Activated naive CD8-positive, alpha-beta T cell treated with anti-CD3 and anti-CD28 coated beads for 36 hours (primary cell): ENCODE results near the gene VSIG10L2. TPM values are rescaled to one million over a fixed set of nuclear protein-coding genes. Genes with fewer than 3 reads are reported as not detected.
"Not testable (repeated sequence)": the region's sequence is repeated elsewhere in the genome, so short reads cannot be mapped to it uniquely, and the experiment has no call there.

ENCODE experiments used
- DNase-seq: peaks from one replicate; pipeline ENCODE4 v3.0.0; 2021
- H3K27ac Mint-ChIP-seq: one replicate; pipeline ENCODE4 v1.8.0; 2022; ENCODE audit warnings: mild to moderate bottlenecking, moderate library complexity, mixed read lengths
- H3K27me3 Mint-ChIP-seq: one replicate; pipeline ENCODE4 v1.8.0; 2022; ENCODE audit warnings: mild to moderate bottlenecking, mixed read lengths
- H3K36me3 Mint-ChIP-seq: one replicate; pipeline ENCODE4 v1.8.0; 2021; ENCODE audit warnings: mild to moderate bottlenecking, mixed read lengths
- H3K4me1 Mint-ChIP-seq: one replicate; pipeline ENCODE4 v1.8.0; 2021; ENCODE audit warnings: mixed read lengths
- H3K4me3 Mint-ChIP-seq: one replicate; pipeline ENCODE4 v1.8.0; 2022; ENCODE audit warnings: mild to moderate bottlenecking, moderate library complexity, mixed read lengths
- H3K9me3 Mint-ChIP-seq: one replicate; pipeline ENCODE4 v1.8.0; 2022; ENCODE audit warnings: mixed read lengths
- total RNA-seq, 2 experiments: library from RNA; stranded (reverse); gene quantifications; one replicate each; pipeline ENCODE4 v1.2.3, GENCODE V29; 2021

The VSIG10L2 gene
- not detected for total RNA-seq

DNA sequence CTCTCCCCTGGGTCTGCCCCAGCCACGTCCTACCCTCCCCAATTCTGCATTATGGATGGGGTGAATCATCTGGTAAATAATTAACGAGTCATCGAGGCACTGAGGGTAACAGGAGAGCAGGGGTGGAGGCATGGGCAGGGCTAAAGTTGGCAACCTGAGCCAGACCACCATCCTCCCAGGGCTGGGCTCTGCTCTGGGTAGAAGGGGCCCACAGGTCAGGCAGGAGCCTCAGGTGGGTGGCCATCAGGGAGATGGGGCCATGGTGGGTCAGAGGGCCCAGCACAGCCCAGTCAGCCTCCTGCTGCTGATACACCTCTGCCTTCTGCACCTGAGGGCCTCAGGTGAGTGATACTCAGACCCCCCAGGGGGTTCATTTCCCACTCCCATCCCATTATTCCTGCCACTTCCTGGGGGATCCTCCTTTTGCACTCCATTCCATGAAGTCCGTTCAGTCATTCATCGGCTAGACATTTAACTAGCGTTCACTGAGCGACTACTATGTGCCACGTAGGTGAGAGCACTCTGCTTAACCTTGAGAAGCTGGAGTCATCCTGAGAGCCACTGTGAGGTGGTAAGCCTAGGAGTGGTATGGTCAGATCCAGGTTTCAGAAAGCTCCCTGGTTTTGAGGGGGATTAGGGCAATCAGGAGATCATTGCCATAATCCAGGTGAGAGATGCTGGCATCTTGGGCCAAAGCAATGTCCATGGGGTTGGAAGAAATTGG is at the start of gene VSIG10L2:
Gene VSIG10L2, plus strand, starts transcription at position 248 of the 724 bp plus-strand sequence. Its CDS starts 12 bp downstream, at position 260.
- no peaks in the 10 kb centered on the region for H3K36me3 Mint-ChIP-seq
- no peak within 1 kb of the TSS for H3K27ac Mint-ChIP-seq
- H3K4me1 Mint-ChIP-seq = peaks cover 4% of the 10 kb centered on the region
- H3K9me3 Mint-ChIP-seq = no peaks in the 10 kb centered on the region
- DNase-seq = no peak
- H3K27me3 Mint-ChIP-seq = no peaks in the 10 kb centered on the region
- no peak within 1 kb of the TSS for H3K4me3 Mint-ChIP-seq

GRCh38 chr11:125901872-125902271 is 44.0 kb upstream of the VSIG10L2 start:
- no peaks in the 10 kb centered on the region for H3K9me3 Mint-ChIP-seq
- peaks cover 16% of the 10 kb centered on the region for H3K36me3 Mint-ChIP-seq
- peaks cover 24% of the 10 kb centered on the region for H3K4me1 Mint-ChIP-seq
- H3K27me3 Mint-ChIP-seq = peaks cover 28% of the 10 kb centered on the region
- H3K27ac Mint-ChIP-seq = peak overlapping the region; percentile 14
- peak overlapping the region; percentile 96 for H3K4me3 Mint-ChIP-seq
- no peak for DNase-seq

DNA sequence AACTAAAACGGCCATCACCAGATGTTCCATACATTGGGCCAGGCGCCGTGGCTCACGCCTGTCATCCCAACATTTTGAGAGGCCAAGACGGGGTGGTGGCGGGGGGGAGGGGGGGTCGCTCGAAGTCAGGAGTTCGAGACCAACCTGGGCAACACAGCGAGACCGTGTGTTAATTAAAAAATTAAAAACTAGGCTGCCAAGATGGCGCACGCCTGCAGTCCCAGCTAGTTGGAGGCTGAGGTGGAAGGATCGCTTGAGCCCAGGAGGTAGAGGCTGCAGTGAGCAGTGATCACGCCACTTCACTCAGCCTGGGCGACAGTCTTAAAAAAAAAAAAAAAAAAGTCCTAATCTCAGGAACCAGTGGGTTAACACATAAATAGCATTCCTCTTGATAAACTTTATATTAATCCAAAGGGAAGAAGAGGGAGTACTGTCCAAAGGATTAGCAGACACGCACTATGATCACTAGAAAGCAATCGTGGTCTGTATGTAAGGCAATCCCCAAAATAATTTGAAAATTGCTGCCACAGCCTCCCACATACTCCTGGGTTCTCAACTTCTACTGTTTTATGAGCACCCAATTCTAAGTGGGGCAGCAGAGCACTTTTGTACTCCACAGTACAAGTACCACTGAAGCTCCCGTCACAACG is 43.4 kb upstream of the VSIG10L2 start:
- Mint-ChIP-seq H3K36me3 (peaks cover 16% of the 10 kb centered on the region), H3K4me3 (peak overlapping the region; percentile 96), H3K4me1 (peaks cover 21% of the 10 kb centered on the region), H3K27me3 (peaks cover 28% of the 10 kb centered on the region), H3K9me3 (no peaks in the 10 kb centered on the region), H3K27ac (peak overlapping the region; percentile 95)
- no peak for DNase-seq

- Mint-ChIP-seq H3K4me1 (peaks cover 21% of the 10 kb centered on the region), H3K4me3 (peak within 1 kb of the TSS; percentile 96)
Measured at GRCh38 chr11:125902927-125903710, 42.7 kb upstream of the VSIG10L2 start, which contains the start of gene PUS3. TSS of gene PUS3 (minus strand) at chr11:125903206. CDS start at chr11:125896284, 6,922 bp downstream.

GRCh38 chr11:125903711-125904659 is 41.9 kb upstream of the VSIG10L2 start, which contains the start of gene DDX25:
TSS of gene DDX25 (plus strand) at chr11:125904508. CDS start at chr11:125904518, 10 bp downstream.
- Mint-ChIP-seq H3K4me1 (peaks cover 21% of the 10 kb centered on the region), H3K27ac (peak within 1 kb of the TSS; percentile 23), H3K27me3 (peaks cover 28% of the 10 kb centered on the region), H3K9me3 (no peaks in the 10 kb centered on the region), H3K36me3 (peaks cover 16% of the 10 kb centered on the region), H3K4me3 (peak within 1 kb of the TSS; percentile 96)
- peak; percentile 50 for DNase-seq

More at GRCh38 chr11:125902927-125903710, 42.7 kb upstream of the VSIG10L2 start, which contains the start of gene PUS3:
- peaks cover 28% of the 10 kb centered on the region for H3K27me3 Mint-ChIP-seq
- peak; percentile 90 for DNase-seq
- peaks cover 16% of the 10 kb centered on the region for H3K36me3 Mint-ChIP-seq
- no peaks in the 10 kb centered on the region for H3K9me3 Mint-ChIP-seq
- H3K27ac Mint-ChIP-seq = peak within 1 kb of the TSS; percentile 95

DNA sequence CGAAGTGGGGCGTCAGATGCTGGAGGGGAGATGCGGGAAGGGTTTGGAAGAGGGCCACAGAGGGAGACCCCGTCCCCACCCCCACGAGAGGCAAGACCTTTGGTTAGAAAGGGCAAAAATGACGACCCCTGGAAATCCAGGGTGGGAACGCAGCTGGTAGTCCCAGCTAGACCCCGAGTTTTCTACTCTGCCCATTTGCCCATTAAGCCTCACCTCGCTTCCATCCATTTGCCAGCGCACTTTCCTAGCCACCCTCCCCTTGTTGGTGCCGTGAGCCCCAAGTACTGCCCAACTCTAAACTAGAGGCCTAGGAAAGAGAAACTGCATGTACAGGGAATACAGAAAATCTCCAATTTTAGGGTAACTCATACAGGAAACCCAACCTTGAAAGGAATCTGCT is 41.2 kb upstream of the VSIG10L2 start:
- H3K4me1 Mint-ChIP-seq = peaks cover 18% of the 10 kb centered on the region
- peaks cover 11% of the 10 kb centered on the region for H3K36me3 Mint-ChIP-seq
- peaks cover 28% of the 10 kb centered on the region for H3K27me3 Mint-ChIP-seq
- H3K4me3 Mint-ChIP-seq = peak overlapping the region; percentile 50
- H3K9me3 Mint-ChIP-seq = no peaks in the 10 kb centered on the region
- no peak overlapping the region for H3K27ac Mint-ChIP-seq
- DNase-seq = no peak

DNA sequence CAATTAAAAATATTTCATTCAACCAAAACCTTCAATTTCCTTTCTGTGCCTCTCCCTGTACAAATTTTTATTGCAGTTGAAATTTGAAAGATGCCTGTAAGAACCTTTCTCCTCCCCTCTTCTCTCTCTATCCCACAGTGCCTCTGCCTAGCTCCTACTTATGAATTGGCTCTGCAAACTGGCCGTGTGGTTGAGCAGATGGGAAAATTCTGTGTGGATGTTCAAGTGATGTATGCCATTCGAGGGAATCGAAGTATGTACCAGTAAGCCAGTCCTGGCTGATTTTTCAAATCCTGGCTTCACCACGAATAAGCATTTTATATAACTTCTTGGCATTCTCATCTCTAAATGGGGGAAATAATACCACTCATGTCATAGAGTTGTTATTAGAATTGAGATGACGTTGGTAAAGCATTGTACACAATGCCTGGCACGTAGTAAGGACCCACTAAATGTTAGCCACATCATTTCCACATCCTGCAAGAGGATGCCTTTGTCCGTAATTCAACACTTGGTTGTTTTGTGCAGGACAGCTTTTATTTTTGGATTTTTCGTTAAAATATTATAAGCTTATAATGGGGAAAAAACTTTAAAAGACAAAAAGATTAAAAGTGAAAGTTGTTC is 35.5 kb upstream of the VSIG10L2 start:
- DNase-seq = no peak
- H3K4me1 Mint-ChIP-seq = no peaks in the 10 kb centered on the region
- no peaks in the 10 kb centered on the region for H3K36me3 Mint-ChIP-seq
- H3K9me3 Mint-ChIP-seq = no peaks in the 10 kb centered on the region
- H3K27ac Mint-ChIP-seq = no peak overlapping the region
- peaks cover 20% of the 10 kb centered on the region for H3K27me3 Mint-ChIP-seq
- no peak overlapping the region for H3K4me3 Mint-ChIP-seq

DNA sequence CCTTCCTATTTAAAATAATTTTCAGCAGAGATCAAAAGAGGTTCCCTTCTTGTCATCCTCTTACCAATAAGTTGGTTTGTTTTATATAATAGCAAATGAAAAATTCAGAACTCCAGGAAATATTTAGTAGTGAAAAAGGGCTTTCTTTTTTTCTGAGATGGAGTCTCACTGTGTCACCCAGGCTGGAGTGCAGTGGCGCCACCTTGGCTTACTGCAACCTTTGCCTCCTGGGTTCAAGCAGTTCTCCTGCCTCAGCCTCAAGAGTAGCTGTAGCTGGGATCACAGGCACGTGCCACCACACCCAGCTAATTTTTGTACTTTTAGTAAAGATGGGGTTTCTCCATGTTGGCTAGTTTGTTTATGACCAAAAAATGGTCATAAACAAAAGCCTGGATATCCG is 31.2 kb upstream of the VSIG10L2 start:
- peaks cover 24% of the 10 kb centered on the region for H3K27me3 Mint-ChIP-seq
- not testable (repeated sequence) for H3K4me1 Mint-ChIP-seq, H3K9me3 Mint-ChIP-seq, DNase-seq, H3K36me3 Mint-ChIP-seq, H3K4me3 Mint-ChIP-seq, H3K27ac Mint-ChIP-seq

- no peak overlapping the region for H3K27ac Mint-ChIP-seq
- H3K27me3 Mint-ChIP-seq = peaks cover 21% of the 10 kb centered on the region
- H3K4me3 Mint-ChIP-seq = no peak overlapping the region
- no peaks in the 10 kb centered on the region for H3K9me3 Mint-ChIP-seq
- no peak for DNase-seq
- no peaks in the 10 kb centered on the region for H3K4me1 Mint-ChIP-seq
- H3K36me3 Mint-ChIP-seq = no peaks in the 10 kb centered on the region
Measured at GRCh38 chr11:125916683-125917347, 29.0 kb upstream of the VSIG10L2 start.

DNA sequence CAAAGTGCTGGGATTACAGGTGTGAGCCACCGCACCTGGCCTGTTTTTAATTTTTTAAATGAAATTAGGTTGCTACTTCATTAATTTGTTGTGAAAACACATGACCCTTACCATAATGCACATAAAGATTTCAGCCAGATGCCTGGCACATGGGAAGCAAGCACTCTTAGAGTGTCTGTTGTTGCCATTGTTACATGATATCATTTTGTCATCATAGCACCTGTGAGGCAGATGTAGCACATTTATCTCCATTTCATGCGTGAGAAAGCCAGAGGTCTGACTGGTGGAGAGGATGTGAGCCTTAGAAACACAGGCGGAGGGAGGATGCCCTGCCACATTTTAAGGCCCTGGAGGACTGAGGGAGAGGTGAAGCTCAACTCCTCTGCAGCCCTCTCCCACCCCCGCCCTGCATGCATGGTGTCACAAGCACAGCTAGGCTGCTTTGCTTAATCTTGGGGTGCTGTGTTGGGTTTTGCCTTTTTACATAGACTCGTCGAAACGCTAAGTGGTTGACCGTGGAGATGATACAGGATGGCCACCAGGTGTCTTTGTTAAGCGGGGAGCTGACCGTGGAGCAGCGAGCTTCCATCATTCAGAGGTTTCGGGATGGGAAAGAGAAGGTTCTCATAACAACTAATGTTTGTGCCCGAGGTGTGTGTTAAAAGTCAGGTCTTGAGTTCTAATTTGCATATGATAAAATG is 27.6 kb upstream of the VSIG10L2 start:
- DNase-seq = no peak
- Mint-ChIP-seq H3K27ac (no peak overlapping the region), H3K9me3 (no peaks in the 10 kb centered on the region), H3K4me1 (no peaks in the 10 kb centered on the region), H3K27me3 (peaks cover 19% of the 10 kb centered on the region), H3K4me3 (no peak overlapping the region), H3K36me3 (no peaks in the 10 kb centered on the region)

GRCh38 chr11:125921042-125921441 is 24.8 kb upstream of the VSIG10L2 start:
- Mint-ChIP-seq H3K4me3 (no peak overlapping the region), H3K27ac (no peak overlapping the region), H3K36me3 (no peaks in the 10 kb centered on the region), H3K4me1 (no peaks in the 10 kb centered on the region), H3K9me3 (no peaks in the 10 kb centered on the region), H3K27me3 (peaks cover 11% of the 10 kb centered on the region)
- DNase-seq = no peak

DNA sequence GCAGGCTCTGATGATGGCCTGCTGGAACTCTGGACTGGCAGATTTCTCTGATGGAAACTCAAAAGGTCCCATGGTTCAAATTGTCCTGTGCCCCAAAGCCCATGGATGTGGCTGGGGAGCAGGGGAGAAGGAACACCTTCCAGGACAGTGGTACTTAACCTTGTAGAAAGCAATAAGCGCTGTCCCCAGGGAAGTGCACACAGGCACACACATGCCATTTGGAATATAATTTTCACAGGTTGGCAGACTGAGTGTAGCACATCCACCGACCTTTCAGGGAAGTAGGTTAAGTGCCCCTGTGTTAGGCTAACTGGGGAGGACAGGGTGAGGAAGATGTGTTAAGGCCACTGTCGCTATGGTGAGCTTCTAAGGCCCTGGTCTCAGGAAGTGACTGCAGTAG is 23.7 kb upstream of the VSIG10L2 start:
- Mint-ChIP-seq H3K9me3 (no peaks in the 10 kb centered on the region), H3K4me3 (no peak overlapping the region), H3K36me3 (no peaks in the 10 kb centered on the region), H3K27me3 (peaks cover 11% of the 10 kb centered on the region), H3K4me1 (no peaks in the 10 kb centered on the region), H3K27ac (no peak overlapping the region)
- no peak for DNase-seq

DNA sequence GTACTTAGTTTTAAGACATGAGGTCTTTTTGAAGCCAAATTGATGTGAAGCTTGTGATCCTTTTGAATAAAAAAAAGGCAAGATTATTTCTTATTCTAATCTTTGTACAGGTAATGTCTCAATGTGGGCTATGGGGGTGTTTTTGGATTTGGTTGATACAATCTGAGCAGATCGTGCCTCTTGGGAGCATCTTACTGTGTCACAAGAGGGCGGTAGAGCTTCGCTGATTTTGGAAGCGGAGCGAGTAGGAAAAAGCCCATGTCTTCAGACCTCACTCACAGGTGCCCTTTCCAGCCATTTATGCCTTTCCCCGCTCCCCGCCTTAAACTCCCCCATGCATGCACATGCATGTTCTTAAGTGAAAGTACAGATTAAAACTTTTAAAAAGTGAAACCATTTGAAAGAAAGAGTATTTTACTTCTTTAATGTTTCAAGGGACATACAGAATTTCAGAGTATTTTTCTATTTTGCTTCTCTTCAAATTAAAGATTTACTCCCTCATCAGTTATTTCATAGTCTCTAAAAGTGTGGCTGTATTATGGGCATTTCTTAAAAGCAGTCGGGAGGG is 22.7 kb upstream of the VSIG10L2 start:
- Mint-ChIP-seq H3K4me1 (no peaks in the 10 kb centered on the region), H3K4me3 (no peak overlapping the region), H3K9me3 (no peaks in the 10 kb centered on the region), H3K27me3 (peaks cover 7% of the 10 kb centered on the region), H3K36me3 (no peaks in the 10 kb centered on the region), H3K27ac (no peak overlapping the region)
- DNase-seq = peak; percentile 50
